ENCODE results near the gene TM7SF2.

Gene TM7SF2

DNA sequence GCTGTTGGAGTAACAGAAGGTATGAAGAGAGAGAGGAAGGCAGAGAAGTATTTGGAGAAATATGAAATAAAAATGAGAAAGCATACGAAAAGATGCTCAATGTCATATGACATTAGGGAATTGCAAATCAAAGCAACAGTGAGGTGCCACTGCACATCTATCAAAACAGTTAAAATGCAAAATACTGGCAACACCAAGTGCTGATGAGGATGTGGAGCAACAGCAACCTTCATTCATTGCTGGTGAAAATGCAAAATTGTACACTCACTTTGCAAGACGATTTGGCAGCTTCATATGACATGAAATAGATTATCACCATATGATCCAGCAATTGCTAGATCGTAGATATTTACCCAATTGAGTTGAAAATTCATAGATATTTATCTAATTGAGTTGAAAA, 49.0 kb downstream of the TM7SF2 start:
- DNase-seq = no peak

DNA sequence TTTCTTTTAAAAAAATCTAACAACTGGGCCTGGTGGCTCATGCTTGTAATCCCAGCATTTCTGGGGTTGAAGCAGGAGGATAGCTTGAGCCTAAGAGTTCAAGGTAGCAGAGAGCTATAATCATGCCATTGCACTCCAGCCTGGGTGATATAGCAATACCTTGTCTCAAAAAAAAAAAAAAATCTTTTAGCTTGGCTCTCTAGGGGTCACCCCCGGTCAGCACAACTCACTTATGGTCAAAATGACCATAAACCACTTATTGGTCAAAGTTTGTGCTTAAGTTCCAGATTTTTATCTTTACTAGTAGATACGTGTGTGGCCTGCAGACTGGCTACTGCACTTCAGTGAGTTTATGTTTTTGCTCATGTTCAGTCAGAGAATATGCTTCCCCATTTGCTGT, 52.0 kb downstream of the TM7SF2 start:
- no peak for DNase-seq

Measured in stimulated activated CD4-positive, alpha-beta T cell treated with anti-CD3 and anti-CD28 coated beads, Interleukin-1b, Interleukin-23, amount 100 ng/mL, for 48 hours (primary cell).